ENCODE data around the gene CENPP.
"Not testable (repeated sequence)": the region's sequence is repeated elsewhere in the genome, so short reads cannot be mapped to it uniquely, and the experiment has no call there.

DNA sequence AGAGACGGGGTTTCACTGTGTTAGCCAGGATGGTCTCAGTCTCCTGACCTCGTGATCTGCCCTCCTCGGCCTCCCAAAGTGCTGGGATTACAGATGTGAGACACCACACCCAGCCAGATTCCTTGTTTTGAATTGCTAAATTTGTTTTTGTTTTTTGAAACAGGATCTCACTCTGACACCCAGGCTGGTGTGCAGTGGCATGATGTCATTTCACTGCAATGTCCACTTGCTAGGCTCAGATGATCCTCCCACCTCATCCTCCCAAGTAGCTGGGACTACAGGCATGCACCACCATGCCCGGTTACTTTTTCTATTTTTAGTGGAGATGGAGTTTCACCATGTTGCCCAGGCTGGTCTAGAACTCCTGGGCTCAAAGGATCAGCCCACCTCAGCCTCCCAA lies 85.4 kb downstream of the CENPP start:
- TF ChIP-seq, protein P1, sequence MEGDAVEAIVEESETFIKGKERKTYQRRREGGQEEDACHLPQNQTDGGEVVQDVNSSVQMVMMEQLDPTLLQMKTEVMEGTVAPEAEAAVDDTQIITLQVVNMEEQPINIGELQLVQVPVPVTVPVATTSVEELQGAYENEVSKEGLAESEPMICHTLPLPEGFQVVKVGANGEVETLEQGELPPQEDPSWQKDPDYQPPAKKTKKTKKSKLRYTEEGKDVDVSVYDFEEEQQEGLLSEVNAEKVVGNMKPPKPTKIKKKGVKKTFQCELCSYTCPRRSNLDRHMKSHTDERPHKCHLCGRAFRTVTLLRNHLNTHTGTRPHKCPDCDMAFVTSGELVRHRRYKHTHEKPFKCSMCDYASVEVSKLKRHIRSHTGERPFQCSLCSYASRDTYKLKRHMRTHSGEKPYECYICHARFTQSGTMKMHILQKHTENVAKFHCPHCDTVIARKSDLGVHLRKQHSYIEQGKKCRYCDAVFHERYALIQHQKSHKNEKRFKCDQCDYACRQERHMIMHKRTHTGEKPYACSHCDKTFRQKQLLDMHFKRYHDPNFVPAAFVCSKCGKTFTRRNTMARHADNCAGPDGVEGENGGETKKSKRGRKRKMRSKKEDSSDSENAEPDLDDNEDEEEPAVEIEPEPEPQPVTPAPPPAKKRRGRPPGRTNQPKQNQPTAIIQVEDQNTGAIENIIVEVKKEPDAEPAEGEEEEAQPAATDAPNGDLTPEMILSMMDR (IDR thresholded peaks at IDR 0.05), result not testable (repeated sequence)
- not testable (repeated sequence) for TF ChIP-seq POLR2A (IDR thresholded peaks at IDR 0.05)

All from gastroesophageal sphincter (tissue), 3 donors.